Measurements from ENCODE around the gene MGAT4C.

MGAT4C gene

GRCh38 chr12:85963326-85963725 lies 292.9 kb downstream of the MGAT4C start:
- FAIRE-seq = no peak

- FAIRE-seq = no peak
These were observed 300.1 kb downstream of the MGAT4C start for GRCh38 chr12:85956081-85956480.

GRCh38 chr12:85955127-85955526 lies 301.1 kb downstream of the MGAT4C start:
- peak; percentile 69 for FAIRE-seq

GRCh38 chr12:85951823-85952222 lies 304.4 kb downstream of the MGAT4C start:
- peak; percentile 41 for FAIRE-seq

- no peak for FAIRE-seq
These were observed 306.9 kb downstream of the MGAT4C start for GRCh38 chr12:85949253-85949652.

- FAIRE-seq = no peak
These were observed 307.9 kb downstream of the MGAT4C start for GRCh38 chr12:85948340-85948739.

GRCh38 chr12:85947286-85947685 lies 308.9 kb downstream of the MGAT4C start:
- no peak for FAIRE-seq

GRCh38 chr12:85946375-85946774 lies 309.8 kb downstream of the MGAT4C start:
- no peak for FAIRE-seq

- FAIRE-seq = no peak
These were observed 329.0 kb downstream of the MGAT4C start for GRCh38 chr12:85927166-85927565.

GRCh38 chr12:85923767-85924331 lies 332.3 kb downstream of the MGAT4C start:
- FAIRE-seq = peak; percentile 94

GRCh38 chr12:85920324-85920947 lies 335.8 kb downstream of the MGAT4C start:
- FAIRE-seq = peak; percentile 98
